Glomerular endothelial cell (primary cell): ENCODE results near the gene SIRPB2. TPM values are rescaled to one million over a fixed set of nuclear protein-coding genes. Genes with fewer than 3 reads are reported as not detected.
A peak's percentile ranks its signal among the peaks of the same experiment; 100 is the strongest.

Source experiments
- DNase-seq: peaks from one replicate; pipeline ENCODE4 v3.0.0-alpha.2; 2011; ENCODE audit warnings: low read depth, low spot score; ENCODE audit errors: extremely low read depth
- total RNA-seq: library from RNA; depleted of rRNA; stranded (reverse); fragments of >200 nt; gene quantifications from 2 replicates; pipeline ENCODE4 v1.2.3, GENCODE V29; 2015

Gene SIRPB2
- 0.97 and 15.8 TPM in 2 replicates for total RNA-seq

DNA sequence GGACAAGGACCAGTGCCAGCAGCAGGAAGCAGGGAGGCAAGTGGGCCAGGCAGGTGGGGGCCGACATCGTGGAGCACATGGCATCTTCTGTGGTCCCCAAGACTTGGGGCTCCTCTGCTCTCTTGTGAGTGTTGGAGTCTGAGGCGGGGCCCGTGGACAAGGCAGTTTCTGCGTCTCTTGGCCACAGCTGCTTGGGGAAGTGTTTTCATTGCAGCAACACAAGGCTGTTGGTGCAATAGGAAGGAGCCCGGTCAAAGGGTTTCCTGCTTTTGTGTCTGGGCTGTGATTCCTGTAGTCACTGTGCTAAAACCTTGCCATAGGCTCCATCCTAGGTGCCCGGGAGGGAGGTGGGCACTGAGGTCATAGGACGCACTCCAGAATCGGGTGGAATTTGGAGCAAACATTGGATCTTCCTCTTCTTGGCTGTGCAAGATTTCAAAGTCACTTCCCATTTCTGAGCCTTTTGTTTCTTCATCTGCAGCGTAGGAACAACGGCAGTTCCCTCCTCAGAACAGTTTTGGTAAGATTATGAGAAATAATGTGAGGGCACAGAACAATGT is at the start of gene SIRPB2:
SIRPB2 (minus strand) TSS at position 140 of the 560 bp plus-strand sequence; CDS start at position 79, 61 bp downstream.
- DNase-seq, result peak; percentile 82

DNA sequence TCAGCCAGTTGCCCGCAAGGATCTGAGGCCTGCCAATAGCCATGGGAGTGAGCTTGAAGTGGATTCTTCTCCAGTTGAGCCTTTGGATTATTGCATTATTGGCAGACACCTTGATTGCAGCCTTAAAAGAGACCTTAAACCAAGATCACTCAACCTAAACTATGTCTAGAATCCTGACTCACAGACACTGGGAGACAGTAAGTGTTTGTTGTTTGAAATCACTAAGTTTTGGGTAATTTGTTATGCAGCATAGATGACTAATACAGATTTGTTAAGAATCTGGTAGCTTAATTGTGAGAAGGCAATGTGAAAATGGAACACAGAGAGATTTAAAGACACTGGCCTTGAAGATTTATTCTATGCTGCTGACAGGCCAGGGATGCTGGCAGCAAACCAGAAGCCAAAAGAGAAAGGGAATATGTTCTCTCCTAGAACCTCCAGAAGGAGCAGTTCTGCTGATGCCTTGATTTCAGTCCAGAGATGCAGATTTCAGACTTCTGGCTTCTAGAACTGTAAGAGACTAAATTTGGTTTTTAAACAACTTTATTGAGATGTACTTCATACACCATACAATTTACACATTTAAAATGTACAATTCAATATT is 48.7 kb upstream of the SIRPB2 start:
- no peak for DNase-seq

DNA sequence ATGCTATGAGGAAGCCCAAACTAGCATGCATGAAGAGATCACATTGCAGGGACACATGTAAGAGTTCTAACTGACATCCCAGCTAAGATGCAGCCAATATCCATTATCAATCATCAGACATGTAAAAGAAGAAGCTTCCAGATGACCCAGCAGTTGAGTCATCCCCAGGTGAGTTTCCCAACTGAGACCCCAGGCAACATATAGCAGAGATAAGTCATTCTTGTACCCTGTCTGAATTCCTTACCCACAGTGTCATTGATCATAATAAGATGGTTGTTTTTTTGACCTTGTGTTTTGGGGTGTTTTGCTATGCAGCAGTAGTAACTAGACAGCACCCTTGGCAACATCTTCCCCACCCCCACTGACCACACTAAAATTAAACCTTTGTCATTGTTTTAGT is 47.4 kb upstream of the SIRPB2 start:
- no peak for DNase-seq

DNA sequence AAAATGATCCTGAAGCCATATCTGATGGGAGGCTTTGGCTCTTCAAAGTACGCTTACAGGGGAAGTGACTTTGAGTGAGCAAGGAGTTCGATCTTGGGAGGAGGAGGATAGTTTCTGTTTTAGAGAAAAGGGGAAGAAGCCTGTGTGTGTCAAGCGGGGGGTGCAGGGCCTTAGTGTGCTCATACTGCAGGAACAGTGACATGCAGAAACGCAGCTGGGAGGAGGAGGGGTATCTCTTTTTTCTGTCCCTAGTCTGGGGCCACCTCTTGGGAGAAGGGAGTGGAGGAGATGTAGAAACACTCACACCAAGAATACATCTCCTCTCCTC is 46.5 kb upstream of the SIRPB2 start:
- no peak for DNase-seq

DNA sequence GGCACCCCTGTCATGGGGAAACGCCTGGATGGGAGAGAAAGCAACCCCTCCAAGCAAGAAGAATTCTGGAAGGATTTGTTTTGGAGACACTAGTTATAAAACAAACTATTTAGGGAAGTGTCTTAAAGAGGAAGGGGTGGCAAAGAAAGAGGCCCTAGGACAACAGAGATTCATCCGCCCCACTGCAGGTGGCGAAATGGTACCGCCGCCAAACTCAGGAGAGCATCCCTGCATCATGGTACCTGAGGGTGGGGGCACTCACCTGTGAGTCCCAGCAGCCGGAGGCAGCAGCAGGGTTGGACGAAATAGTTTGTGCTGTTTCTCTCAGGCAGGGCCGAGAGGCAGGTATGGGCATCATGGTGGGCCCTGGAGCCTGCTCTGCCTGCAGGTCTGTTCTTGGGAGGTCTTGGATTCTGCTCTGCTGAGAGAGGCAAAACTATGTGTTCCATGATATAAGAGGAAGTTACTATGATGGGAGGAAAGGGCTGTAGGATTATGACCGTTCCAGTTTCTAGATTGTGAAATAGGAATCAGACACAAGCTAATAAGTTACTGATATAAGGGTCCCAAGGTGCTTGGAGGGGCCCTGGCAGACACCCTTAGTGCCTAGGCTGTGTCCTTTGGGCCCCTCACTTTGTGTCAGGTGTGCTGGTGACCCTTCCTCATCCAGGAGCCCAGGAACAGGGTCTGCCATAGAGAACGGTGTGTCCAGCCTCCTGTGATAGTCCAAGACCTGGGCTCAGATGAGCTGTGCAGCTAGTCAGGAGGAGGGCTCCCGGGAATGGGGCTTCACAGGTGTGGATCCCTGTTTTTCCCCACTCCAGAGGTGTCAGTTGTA is 45.9 kb upstream of the SIRPB2 start:
- DNase-seq, result no peak

DNA sequence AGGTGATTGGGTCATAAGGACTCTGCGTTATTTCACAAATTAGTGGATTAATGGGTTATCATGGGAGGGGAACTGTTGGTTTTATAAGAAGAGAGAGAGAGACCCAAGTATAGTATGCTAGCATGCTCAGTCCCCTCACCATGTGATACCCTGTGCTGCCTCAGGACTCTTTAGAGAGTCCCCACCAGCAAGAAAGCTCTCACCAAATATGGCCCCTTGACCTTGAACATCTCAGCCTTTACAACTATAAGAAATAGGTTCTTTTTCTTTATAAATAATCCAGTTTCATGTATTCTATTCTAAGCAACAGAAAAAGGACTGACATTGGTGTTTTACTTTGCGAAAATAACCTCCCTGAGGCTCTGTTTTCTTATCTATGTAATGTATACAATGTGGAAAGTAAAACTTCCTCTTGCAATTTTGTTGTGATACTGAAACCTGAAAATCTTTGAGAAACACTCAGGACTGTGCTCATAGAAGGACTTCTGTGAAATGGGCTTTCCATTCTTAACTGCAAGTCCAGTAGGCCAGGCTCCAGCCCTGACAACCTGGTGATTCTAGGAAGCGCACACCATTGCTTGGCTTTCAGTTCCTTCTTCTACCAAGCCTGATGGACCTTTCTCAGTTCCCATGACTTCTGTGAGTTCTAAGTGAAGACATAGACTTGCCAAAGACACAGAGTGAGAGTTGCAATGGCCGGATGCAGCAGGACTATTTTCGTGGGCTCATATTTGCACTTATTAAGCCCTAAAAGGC is 44.4 kb upstream of the SIRPB2 start:
- DNase-seq, result no peak

DNA sequence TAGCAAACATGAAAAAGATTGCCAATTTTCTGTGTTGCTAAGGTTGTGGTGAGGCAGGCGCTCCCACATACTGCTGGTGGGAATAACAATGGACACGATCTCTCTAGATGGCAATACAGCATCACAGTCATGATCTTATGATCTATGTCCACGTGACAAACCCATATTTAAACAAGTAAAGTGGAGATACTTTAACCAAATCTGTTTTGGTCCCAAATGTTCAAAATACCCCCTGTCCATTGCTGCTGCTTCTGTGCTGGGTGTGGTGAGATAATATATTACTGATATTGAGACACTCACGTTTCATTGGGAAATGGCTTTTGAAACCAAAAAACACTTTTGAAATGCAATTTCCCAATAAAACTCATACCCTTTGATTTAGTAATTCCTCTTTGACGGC is 43.3 kb upstream of the SIRPB2 start:
- no peak for DNase-seq

DNA sequence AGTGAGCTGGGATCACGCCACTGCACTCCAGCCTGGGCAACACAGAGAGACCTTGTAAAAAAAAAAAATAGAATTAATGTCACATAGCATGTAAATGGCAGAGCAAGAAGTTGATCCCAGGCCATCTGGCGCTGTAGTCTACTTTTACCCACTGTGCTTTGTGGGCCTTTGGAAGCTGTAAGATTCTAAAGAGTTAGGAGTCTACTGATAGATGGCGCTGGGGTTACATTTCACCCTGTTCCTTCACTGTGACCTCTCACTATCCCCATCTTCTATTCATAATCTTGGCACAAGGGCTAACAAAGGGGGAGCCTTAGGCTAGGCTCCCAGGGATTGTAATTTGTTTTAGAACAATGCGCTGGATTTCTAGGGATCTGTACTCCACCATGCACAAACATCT is 41.8 kb upstream of the SIRPB2 start:
- no peak for DNase-seq

DNA sequence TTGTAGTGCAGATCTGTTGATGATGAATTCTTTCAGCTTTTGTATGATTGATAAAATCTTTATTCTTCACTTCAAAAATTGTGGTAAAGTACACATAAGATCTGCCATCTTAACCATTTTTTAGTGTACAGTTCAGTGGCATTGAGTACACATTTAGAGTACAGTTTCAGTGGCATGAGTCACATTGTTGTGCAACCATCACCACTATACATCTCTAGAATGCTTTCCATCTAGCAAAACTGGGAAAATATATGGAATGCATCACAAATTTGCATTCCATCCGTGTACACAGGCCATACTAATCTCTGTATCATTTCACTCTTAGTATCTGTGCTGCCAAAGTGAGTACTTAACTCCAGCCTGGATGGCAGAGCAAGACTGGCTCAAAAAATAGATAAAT is 37.6 kb upstream of the SIRPB2 start:
- DNase-seq, result no peak

DNA sequence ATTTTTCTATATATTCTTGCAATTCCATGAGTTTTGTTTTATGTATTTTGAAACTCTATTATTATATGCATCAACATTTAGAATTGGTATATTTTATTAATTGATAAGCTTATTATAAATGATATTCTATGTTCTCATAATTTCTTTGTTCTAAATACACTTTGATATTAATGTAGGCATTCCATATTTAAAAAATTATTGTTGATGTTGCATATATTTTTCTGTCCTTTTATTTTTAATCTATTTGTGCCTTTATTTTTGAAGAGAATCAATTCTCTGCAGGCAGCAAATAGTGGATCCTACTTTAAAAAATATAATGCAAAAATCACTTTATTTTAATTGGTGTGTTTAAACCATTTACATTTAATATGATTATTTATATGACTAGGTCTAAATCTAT is 36.7 kb upstream of the SIRPB2 start:
- no peak for DNase-seq

DNA sequence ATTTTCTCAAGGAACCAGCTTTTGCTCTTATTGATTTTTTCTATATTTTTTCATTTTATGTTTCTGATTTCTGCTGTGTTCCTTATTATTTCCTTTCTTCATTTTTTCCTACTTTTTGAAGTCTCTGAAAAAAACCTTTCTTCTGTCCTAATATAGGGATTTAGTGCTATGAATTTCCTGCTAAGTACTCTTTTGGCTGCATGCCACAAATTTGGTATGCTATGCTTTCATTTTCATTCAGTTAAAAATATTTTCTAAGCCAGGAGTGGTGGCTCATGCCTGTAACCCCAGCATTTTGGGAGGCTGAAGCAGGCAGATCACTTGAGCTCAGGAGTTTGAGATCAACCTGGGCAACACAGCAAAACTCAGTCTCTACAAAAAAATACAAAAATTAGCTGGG is 35.7 kb upstream of the SIRPB2 start:
- no peak for DNase-seq

DNA sequence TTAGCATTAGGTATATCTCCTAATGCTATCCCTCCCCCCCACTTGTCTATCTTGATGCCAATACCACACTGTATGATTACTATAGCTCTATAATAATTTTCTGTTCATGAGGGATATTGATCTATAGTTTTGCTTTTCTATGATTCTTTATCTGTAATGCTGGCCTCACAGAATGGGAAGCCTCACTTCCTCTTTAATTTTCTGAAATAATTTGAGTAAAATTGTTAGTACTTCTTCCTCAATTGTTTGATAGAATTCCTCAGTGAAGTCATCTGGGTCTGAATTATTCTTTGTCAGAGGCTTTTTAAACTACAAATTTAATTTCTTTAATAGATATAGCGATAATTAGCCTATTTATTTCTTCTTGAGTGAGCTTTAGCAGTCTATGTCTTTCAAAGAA is 35.1 kb upstream of the SIRPB2 start:
- DNase-seq, result no peak

DNA sequence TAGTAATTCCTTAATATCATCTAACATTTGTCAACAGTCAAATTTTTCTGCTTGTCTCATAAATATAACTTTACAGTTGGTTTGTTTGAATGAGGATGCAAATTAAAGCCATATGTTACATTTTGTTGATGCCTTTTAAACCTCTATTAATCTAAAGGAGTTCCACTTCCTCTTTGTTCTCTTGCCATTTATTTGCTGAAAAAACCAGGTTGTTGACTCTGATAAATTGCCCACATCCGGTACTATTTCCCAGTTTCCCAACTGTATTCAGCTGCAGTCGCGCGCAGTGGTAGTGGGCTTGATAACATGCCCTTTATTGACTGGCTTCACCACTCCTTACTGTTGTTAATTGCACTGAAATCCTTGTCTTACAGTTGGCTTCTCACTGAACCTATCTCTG is 32.8 kb upstream of the SIRPB2 start:
- no peak for DNase-seq

DNA sequence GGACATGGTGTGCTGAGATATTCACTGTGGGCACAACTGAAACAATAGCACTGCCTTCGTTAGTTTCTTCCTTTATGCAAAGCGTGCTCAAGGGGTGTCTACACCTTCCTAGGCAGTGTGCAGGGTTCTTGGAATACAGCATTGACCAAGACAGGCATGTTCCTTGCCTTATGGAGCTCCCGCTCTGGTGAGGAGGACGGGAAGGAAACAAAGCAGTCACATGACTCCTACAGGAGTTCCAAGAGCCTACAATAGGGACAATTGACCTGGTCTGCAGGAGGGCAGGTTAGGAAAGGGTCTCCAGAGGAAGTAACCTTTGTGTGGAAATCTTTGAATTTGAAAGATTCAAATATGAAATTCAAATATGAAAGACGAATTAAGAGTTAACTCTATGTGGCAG is 25.8 kb upstream of the SIRPB2 start:
- DNase-seq, result no peak

DNA sequence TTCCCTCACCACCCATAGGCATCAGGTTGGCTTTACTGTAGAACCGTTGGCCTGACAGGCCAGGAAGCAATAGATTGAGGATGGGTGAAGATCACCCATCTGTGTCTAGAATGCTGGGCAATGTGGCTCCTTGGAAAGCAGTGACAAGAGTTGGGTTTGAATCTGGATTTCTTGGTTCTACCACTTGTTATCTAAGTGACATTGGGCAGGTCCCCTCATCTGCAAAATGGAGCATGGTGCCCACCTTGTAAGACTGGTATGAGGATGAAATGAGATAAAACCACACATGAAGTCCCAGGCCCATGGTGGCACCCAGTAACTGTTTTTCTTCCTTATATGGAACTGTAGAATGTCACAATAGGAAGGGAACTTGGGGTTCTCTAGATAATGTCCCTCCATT is 22.6 kb upstream of the SIRPB2 start:
- no peak for DNase-seq

DNA sequence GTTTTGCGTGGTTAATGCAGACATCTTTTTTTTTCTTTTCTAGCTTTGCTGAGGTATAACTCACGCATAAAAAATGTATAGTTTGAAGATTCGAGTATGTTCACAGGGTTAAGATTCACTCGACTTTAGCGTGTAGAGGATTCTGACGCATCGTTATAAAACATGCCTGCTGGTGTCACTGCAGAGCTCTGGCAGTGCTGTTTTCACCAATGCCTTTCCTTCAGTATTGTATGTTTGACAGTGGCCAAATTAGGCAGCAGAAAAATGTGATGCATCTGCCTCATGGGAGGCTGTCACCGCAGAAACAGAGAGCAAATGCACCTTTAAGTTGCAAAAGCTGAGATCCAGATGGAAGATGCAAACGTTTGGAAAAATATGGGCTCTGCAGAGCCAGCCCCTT is 18.0 kb upstream of the SIRPB2 start:
- no peak for DNase-seq

DNA sequence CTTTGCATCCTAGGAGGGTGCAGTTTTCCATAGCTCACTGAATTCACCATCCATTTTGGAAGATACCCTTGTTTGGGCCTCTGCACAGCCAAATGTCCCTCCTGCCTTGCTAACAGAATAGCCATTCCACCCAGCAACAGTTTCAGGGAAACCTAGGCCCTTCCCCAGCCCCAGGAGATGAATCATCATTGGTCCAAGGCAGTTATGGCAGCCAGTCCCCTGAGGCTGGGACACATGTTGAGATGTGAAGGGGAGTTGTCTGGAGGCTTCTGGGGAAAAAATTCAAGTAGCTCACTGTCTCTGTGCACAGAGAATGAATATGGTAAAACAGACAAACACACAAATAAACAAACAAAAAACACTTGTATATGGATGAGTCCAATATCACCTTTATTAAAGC is 17.4 kb upstream of the SIRPB2 start:
- DNase-seq, result no peak

DNA sequence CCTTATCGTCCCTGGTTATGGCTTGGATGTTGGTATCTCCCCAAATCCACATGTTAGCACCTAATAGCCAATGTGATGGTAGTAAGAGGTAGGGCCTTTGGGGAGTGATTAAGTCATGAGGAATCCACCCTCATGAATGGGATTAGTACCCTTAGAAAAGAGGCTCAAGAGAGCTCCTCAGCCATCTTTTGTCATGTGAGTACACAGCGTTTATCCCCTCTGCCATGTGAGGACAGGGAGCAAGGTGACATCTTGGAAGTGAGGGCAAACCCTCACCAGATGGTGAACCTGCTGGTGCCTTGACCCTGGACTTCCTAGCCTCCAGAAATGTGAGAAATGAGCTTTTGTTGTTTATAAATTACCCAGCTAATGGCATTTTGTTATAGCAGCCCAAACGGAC is 16.1 kb upstream of the SIRPB2 start:
- no peak for DNase-seq

DNA sequence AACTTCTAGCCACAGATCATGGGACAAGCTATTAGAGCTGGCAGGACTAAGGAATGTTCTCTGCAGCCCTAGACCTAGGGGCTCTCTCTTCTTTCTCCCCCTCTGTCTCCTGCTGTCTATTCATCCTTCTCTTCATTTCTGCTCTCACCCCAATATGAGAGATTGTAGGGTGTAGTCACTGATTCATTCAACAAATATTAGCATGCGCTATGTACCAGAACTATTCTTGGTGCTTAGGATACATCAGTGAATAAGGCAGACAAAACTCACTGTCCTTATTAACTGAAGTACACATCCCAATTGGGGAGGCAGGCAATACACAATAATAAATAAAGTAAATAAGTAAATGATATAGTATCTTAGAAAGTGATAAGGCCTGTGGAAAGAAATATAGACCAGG is 14.7 kb upstream of the SIRPB2 start:
- no peak for DNase-seq

DNA sequence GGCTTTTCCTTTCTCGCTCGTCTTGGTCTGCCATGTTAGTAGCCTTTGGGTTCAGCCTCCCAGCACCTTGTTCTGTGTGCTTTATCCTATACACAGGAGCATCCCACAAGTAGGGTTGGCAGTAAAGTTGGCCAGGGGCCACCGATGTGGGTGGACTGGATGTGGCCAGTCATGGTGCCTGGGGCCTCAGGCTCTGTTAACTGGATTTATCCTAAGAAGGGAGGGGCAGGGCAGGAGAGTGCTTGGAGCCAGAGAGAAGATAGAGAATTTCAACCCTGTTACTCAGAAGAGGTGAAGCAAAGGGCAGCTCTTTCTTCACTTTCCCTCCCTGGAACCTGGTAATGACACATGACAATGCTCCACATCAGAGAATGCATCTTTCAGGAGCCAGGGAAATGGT is 14.1 kb upstream of the SIRPB2 start:
- DNase-seq, result no peak

DNA sequence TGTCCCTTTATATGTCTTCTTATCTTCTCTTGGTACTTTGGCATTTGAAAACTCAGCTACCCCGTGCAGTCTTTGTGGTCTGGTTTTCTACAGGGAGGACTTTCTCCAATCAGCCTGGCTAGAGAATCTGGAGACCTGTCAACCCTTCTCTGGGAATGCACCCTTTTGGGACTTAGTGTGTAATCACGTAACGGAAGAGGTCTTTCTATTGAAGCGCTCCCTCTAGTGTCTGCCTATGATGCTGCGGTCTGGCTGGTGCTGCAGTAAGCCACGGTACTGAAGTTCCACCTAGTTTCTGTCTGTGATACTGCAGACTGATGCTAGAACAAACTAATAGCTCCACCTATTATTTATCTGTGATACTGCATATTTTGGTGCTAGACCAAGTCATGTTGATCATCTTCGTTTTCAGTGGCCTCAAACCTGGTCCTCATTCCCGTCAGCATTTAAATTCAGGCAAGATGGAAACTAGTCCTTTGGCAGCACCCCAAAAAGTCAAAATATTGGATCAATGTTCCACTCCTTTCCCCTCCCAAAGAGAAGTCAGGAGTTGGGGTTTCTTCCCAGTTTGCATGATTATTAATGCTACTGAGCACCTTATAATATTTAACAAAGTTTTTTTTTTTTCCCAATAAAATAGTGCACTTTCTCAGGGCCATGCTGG is 12.5 kb upstream of the SIRPB2 start:
- DNase-seq, result peak; percentile 75
